Endodermal cell (in vitro differentiated cells): Measurements from ENCODE around the gene CHST14. TPM values are rescaled to one million over a fixed set of nuclear protein-coding genes. Genes with fewer than 3 reads are reported as not detected.

ENCODE experiments used
- DNase-seq: peaks from one replicate; pipeline ENCODE4 v3.0.0-alpha.2; 2017
- H3K27ac ChIP-seq: 2 replicates; pipeline ENCODE4 v1.5.1; 2013; ENCODE audit warnings: mild to moderate bottlenecking, low read depth, low read length, moderate library complexity
- H3K27me3 ChIP-seq: 2 replicates; pipeline ENCODE4 v1.6.1; 2013; ENCODE audit warnings: mild to moderate bottlenecking, low read length, moderate library complexity; ENCODE audit not compliant: insufficient read depth, control insufficient read depth, poor library complexity, severe bottlenecking
- H3K36me3 ChIP-seq: 2 replicates; pipeline ENCODE4 v1.7.0; 2013; ENCODE audit warnings: mild to moderate bottlenecking, low read length, moderate library complexity; ENCODE audit not compliant: control insufficient read depth, insufficient read depth
- H3K4me1 ChIP-seq: one replicate; pipeline ENCODE4 v1.7.0; 2013; ENCODE audit warnings: low read length; ENCODE audit not compliant: control insufficient read depth, insufficient read depth
- H3K4me3 ChIP-seq: 2 replicates; pipeline ENCODE4 v1.5.1; 2013; ENCODE audit warnings: mild to moderate bottlenecking, low read length, moderate library complexity
- H3K9ac ChIP-seq: 2 replicates; pipeline ENCODE4 v1.6.1; 2013; ENCODE audit warnings: mild to moderate bottlenecking, low read length, moderate library complexity; ENCODE audit not compliant: poor library complexity, severe bottlenecking; ENCODE audit errors: extremely low read depth
- H3K9me3 ChIP-seq: 2 replicates; pipeline ENCODE4 v1.6.1; 2013; ENCODE audit warnings: mild to moderate bottlenecking, low read length, moderate library complexity; ENCODE audit not compliant: control insufficient read depth
- H3K27ac Mint-ChIP-seq: 2 replicates; pipeline ENCODE4 v1.8.0; 2020; ENCODE audit warnings: mixed read lengths
- H3K27me3 Mint-ChIP-seq: 2 replicates; pipeline ENCODE4 v1.8.0; 2021; ENCODE audit warnings: mild to moderate bottlenecking, mixed read lengths; ENCODE audit not compliant: insufficient read depth
- H3K36me3 Mint-ChIP-seq: 2 replicates; pipeline ENCODE4 v1.8.0; 2020; ENCODE audit warnings: low read depth, mixed read lengths
- H3K4me1 Mint-ChIP-seq: 2 replicates; pipeline ENCODE4 v1.8.0; 2020; ENCODE audit warnings: mixed read lengths
- H3K4me3 Mint-ChIP-seq: 2 replicates; pipeline ENCODE4 v1.8.0; 2020; ENCODE audit warnings: mild to moderate bottlenecking, moderate library complexity, mixed read lengths
- H3K9me3 Mint-ChIP-seq: 2 replicates; pipeline ENCODE4 v1.8.0; 2020; ENCODE audit warnings: mild to moderate bottlenecking, mixed read lengths
- WGBS, 2 experiments: methylation state at CpG; one replicate each; pipeline versions ENCODE4 v1.1.5 to v1.1.7; 2013; ENCODE audit warnings: missing lambda C conversion rate in 2 of 2, mixed read lengths in 1 of 2; ENCODE audit not compliant: insufficient coverage in 1 of 2, insufficient read length in 1 of 2; 5-methylcytosine and 5-hydroxymethylcytosine counted together
- total RNA-seq, 2 donors: library from RNA; stranded (reverse); fragmentation: NEBNext Ultra II Directional in 1 of 2; extraction: Animal tissue kit (Norgen Biotek cat#: 25700) in 1 of 2; gene quantifications; 2 replicates in 1 of 2; 3 replicates in 1 of 2; pipeline ENCODE4 v1.2.1, GENCODE V29; 2021
- TF ChIP-seq, protein P1 (sequence below): fragments of 200-600 bp; sonication (generic); conservative IDR thresholded peaks from 2 replicates; pipeline ENCODE4 v1.5.0; 2021; ENCODE audit warnings: antibody characterized with exemption, mild to moderate bottlenecking

The CHST14 gene
- total RNA-seq, 2 donors from 2014 or later, result 33.7 to 43.0 TPM

DNA sequence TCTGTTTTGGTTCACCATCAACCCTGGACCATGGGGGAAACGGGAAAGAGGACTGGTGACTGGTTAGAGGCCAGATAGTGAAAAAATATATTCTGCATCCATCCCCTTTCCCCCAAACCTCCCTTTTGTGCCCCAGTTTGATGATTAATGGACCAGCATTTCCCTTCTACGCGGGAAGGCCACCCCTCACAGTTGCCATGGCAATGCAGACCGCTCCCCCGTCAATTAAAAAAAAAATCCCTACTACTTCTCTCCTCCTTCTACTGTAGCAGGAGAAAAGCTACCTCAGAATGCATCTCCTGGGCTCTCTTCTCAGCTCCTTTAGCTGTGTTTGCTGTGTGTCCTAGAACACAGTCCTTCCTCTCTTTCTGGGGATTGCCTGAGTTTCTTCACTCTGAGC is 26.0 kb upstream of the CHST14 start:
- peaks cover 12% of the 10 kb centered on the region for H3K4me1 ChIP-seq
- no peaks in the 10 kb centered on the region for H3K27me3 ChIP-seq
- Mint-ChIP-seq H3K4me1 (peaks cover 38% of the 10 kb centered on the region), H3K27ac (peak overlapping the region; percentile 11), H3K9me3 (no peaks in the 10 kb centered on the region), H3K4me3 (no peak overlapping the region), H3K27me3 (no peaks in the 10 kb centered on the region), H3K36me3 (peaks cover 11% of the 10 kb centered on the region)
- DNase-seq, result no peak
- no peak overlapping the region for H3K27ac ChIP-seq
- TF ChIP-seq, protein P1, sequence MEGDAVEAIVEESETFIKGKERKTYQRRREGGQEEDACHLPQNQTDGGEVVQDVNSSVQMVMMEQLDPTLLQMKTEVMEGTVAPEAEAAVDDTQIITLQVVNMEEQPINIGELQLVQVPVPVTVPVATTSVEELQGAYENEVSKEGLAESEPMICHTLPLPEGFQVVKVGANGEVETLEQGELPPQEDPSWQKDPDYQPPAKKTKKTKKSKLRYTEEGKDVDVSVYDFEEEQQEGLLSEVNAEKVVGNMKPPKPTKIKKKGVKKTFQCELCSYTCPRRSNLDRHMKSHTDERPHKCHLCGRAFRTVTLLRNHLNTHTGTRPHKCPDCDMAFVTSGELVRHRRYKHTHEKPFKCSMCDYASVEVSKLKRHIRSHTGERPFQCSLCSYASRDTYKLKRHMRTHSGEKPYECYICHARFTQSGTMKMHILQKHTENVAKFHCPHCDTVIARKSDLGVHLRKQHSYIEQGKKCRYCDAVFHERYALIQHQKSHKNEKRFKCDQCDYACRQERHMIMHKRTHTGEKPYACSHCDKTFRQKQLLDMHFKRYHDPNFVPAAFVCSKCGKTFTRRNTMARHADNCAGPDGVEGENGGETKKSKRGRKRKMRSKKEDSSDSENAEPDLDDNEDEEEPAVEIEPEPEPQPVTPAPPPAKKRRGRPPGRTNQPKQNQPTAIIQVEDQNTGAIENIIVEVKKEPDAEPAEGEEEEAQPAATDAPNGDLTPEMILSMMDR, result no peak
- H3K4me3 ChIP-seq, result no peak overlapping the region
- H3K36me3 ChIP-seq, result no peaks in the 10 kb centered on the region
- no peak overlapping the region for H3K9ac ChIP-seq
- H3K9me3 ChIP-seq, result no peaks in the 10 kb centered on the region
- 60 to 70% methylated on average over 4 to 5 of the region's 5 CpGs for WGBS, 2 experiments

- TF ChIP-seq, protein P1, result no peak
- Mint-ChIP-seq H3K4me3 (no peak overlapping the region), H3K27ac (peak overlapping the region; percentile 92), H3K9me3 (no peaks in the 10 kb centered on the region), H3K27me3 (no peaks in the 10 kb centered on the region), H3K36me3 (peaks cover 11% of the 10 kb centered on the region), H3K4me1 (peaks cover 46% of the 10 kb centered on the region)
- Histone ChIP-seq H3K4me1 (peaks cover 18% of the 10 kb centered on the region), H3K36me3 (no peaks in the 10 kb centered on the region), H3K9ac (no peak overlapping the region), H3K27ac (peak overlapping the region; percentile 11), H3K4me3 (no peak overlapping the region), H3K9me3 (no peaks in the 10 kb centered on the region), H3K27me3 (no peaks in the 10 kb centered on the region)
- DNase-seq, result no peak
- WGBS, 2 experiments, result 58 to 66% methylated on average over 9 of the region's 9 CpGs
Measured at GRCh38 chr15:40445421-40445922, 25.3 kb upstream of the CHST14 start.

- no peak overlapping the region for H3K4me3 Mint-ChIP-seq
- H3K27me3 Mint-ChIP-seq, result no peaks in the 10 kb centered on the region
- Histone ChIP-seq H3K27ac (no peak overlapping the region), H3K36me3 (no peaks in the 10 kb centered on the region), H3K9ac (no peak overlapping the region), H3K27me3 (no peaks in the 10 kb centered on the region), H3K4me3 (no peak overlapping the region), H3K4me1 (peaks cover 18% of the 10 kb centered on the region), H3K9me3 (no peaks in the 10 kb centered on the region)
- DNase-seq, result no peak
- TF ChIP-seq, protein P1, result no peak
- 79 to 94% methylated on average over 2 to 3 of the region's 3 CpGs for WGBS, 2 experiments
- H3K9me3 Mint-ChIP-seq, result no peaks in the 10 kb centered on the region
- H3K27ac Mint-ChIP-seq, result peak overlapping the region; percentile 44
- H3K36me3 Mint-ChIP-seq, result peaks cover 11% of the 10 kb centered on the region
- H3K4me1 Mint-ChIP-seq, result peaks cover 51% of the 10 kb centered on the region
Measured at GRCh38 chr15:40446144-40446543, 24.6 kb upstream of the CHST14 start.
